Type B pancreatic cell (in vitro differentiated cells): ENCODE measurements around the gene FBXW5. TPM values are rescaled to one million over a fixed set of nuclear protein-coding genes. Genes with fewer than 3 reads are reported as not detected.

Experiments
- DNase-seq: peaks from one replicate; pipeline ENCODE4 v3.0.0; 2021; ENCODE audit warnings: mixed read lengths; ENCODE audit not compliant: unreplicated experiment; ENCODE audit errors: extremely low spot score
- H3K27ac Mint-ChIP-seq: 2 replicates; pipeline ENCODE4 v1.8.0; 2021; ENCODE audit warnings: mild to moderate bottlenecking, mixed read lengths
- H3K27me3 Mint-ChIP-seq: 2 replicates; pipeline ENCODE4 v1.8.0; 2021; ENCODE audit warnings: mixed read lengths
- H3K36me3 Mint-ChIP-seq: 2 replicates; pipeline ENCODE4 v1.8.0; 2021; ENCODE audit warnings: mixed read lengths
- H3K4me1 Mint-ChIP-seq: one replicate; pipeline ENCODE4 v1.8.0; 2021; ENCODE audit warnings: mixed read lengths; ENCODE audit not compliant: unreplicated experiment
- H3K4me3 Mint-ChIP-seq: 2 replicates; pipeline ENCODE4 v1.8.0; 2021; ENCODE audit warnings: mild to moderate bottlenecking, mixed read lengths
- H3K9me3 Mint-ChIP-seq: 2 replicates; pipeline ENCODE4 v1.8.0; 2021; ENCODE audit warnings: mixed read lengths
- total RNA-seq: library from RNA; stranded (reverse); gene quantifications from 2 replicates; pipeline ENCODE4 v1.2.1, GENCODE V29; 2021; ENCODE audit warnings: low replicate concordance
- TF ChIP-seq, protein P1 (sequence below): fragments of 200-600 bp; sonication (generic); conservative IDR thresholded peaks from 2 replicates; pipeline ENCODE4 v1.5.0; 2021; ENCODE audit warnings: antibody characterized with exemption, mild to moderate bottlenecking

FBXW5 gene
- total RNA-seq, 1 donor from 2014 or later = 82.8 TPM

DNA sequence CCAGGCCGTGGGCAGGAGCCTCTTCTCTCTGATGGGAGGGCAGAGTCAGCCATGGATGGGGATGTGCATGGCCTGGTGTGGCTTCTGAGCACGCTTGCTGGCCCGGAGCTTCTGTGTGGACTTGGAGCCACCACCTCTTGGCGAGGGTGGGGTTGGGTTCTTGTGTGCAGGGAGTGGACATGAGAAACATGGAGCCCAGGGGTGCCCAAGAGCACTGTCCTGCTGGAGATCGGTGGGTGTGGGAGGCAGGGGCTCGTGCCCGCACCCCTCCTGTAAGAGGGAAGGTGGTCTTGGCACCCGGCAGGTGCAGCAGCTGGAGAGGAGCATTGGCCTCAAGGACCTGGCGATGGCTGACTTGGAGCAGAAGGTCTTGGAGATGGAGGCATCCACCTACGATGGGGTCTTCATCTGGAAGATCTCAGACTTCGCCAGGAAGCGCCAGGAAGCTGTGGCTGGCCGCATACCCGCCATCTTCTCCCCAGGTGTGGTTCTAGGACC, 23.8 kb downstream of the FBXW5 start:
- DNase-seq = no peak
- H3K36me3 Mint-ChIP-seq = peaks cover 6% of the 10 kb centered on the region
- H3K27me3 Mint-ChIP-seq = no peaks in the 10 kb centered on the region
- TF ChIP-seq, protein P1, sequence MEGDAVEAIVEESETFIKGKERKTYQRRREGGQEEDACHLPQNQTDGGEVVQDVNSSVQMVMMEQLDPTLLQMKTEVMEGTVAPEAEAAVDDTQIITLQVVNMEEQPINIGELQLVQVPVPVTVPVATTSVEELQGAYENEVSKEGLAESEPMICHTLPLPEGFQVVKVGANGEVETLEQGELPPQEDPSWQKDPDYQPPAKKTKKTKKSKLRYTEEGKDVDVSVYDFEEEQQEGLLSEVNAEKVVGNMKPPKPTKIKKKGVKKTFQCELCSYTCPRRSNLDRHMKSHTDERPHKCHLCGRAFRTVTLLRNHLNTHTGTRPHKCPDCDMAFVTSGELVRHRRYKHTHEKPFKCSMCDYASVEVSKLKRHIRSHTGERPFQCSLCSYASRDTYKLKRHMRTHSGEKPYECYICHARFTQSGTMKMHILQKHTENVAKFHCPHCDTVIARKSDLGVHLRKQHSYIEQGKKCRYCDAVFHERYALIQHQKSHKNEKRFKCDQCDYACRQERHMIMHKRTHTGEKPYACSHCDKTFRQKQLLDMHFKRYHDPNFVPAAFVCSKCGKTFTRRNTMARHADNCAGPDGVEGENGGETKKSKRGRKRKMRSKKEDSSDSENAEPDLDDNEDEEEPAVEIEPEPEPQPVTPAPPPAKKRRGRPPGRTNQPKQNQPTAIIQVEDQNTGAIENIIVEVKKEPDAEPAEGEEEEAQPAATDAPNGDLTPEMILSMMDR = no peak
- no peak overlapping the region for H3K27ac Mint-ChIP-seq
- H3K4me1 Mint-ChIP-seq = no peaks in the 10 kb centered on the region
- no peak overlapping the region for H3K4me3 Mint-ChIP-seq
- H3K9me3 Mint-ChIP-seq = no peaks in the 10 kb centered on the region

DNA sequence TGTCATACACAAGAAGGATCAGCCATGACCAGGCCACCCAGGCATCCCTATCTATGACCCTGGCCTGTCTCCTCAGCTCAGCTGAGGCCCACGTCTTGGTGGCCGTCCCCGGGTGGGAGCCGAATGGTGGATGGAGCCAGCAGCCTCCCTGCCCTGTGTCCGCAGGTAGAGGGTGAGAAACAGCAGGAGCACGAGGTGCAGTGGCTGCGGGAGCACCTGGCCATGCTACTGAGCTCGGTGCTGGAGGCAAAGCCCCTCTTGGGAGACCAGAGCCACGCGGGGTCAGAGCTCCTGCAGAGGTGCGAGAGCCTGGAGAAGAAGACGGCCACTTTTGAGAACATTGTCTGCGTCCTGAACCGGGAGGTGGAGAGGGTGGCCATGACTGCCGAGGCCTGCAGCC, 24.5 kb downstream of the FBXW5 start:
- H3K27ac Mint-ChIP-seq = no peak overlapping the region
- H3K27me3 Mint-ChIP-seq = no peaks in the 10 kb centered on the region
- H3K36me3 Mint-ChIP-seq = peaks cover 6% of the 10 kb centered on the region

DNA sequence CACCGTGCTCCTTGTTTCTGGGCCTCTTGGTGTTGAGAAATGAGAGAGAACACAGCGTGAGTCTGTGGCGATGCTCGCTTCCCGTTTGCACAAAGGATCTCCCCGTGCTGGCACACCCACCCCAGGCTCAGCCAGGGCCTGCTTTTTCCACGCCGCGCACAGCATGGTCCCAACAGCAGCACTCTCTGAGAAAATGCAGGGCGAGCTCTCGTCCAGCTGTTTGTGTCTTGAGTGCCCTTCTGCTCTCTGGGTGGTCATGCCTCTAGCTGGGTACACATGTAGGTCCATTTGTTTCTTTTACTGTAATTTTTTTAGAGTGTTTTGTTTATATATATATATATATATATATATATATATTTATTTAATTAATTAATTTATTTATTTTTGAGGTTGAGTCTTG, 26.6 kb downstream of the FBXW5 start:
- TF ChIP-seq, protein P1 = no peak

More for the DNA sequence above, 24.5 kb downstream of the FBXW5 start:
- H3K4me1 Mint-ChIP-seq = no peaks in the 10 kb centered on the region
- H3K4me3 Mint-ChIP-seq = no peak overlapping the region
- TF ChIP-seq, protein P1 = no peak
- H3K9me3 Mint-ChIP-seq = no peaks in the 10 kb centered on the region
- no peak for DNase-seq

DNA sequence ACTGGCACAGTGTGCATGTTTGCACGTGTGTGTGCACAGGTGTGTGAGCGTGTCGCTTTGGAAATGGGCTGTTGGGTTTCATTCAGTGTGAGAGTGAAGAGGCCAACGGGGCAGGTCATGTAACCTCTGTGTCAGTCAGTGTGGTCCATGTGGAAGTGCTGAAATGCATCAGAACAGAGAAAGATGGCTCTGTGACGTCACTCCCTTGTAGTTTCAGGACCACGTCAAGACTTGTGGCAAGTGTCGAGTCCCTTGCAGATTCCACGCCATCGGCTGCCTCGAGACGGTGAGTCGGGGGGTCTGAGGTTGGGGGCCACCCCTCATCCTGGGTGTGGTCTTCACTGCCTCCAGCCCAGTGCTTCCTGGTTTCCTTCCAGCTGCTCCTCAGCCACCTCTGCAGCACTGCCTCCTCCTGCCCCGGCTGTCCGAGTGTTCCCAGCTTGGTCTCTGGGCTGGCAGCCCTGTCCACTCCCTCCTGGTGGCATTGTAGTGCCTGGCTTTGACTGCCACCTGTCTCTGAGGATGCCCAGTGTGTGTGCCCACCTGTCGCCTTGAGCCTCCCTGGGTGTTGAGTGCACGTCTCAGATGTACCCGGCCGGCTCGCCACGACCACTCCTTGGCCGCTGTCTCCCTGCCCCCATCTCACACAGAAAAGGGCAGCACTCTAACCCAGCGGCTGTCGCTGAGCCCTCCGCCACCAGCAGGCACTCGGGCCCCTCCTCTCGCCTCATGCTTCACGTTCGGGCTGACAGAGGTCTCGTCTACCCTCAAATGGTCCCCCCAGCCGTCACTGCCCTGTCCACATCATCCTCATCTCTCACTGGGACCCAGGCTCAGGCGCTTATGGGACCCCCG, 28.0 kb downstream of the FBXW5 start:
- H3K4me1 Mint-ChIP-seq = no peaks in the 10 kb centered on the region
- H3K36me3 Mint-ChIP-seq = peaks cover 9% of the 10 kb centered on the region
- no peak overlapping the region for H3K4me3 Mint-ChIP-seq
- H3K27ac Mint-ChIP-seq = no peak overlapping the region
- no peak for DNase-seq
- H3K27me3 Mint-ChIP-seq = no peaks in the 10 kb centered on the region
- TF ChIP-seq, protein P1 = no peak
- H3K9me3 Mint-ChIP-seq = no peaks in the 10 kb centered on the region

More for the DNA sequence above, 26.6 kb downstream of the FBXW5 start:
- Mint-ChIP-seq H3K4me3 (no peak overlapping the region), H3K27me3 (no peaks in the 10 kb centered on the region), H3K36me3 (peaks cover 9% of the 10 kb centered on the region), H3K4me1 (no peaks in the 10 kb centered on the region), H3K27ac (no peak overlapping the region), H3K9me3 (no peaks in the 10 kb centered on the region)
- no peak for DNase-seq

DNA sequence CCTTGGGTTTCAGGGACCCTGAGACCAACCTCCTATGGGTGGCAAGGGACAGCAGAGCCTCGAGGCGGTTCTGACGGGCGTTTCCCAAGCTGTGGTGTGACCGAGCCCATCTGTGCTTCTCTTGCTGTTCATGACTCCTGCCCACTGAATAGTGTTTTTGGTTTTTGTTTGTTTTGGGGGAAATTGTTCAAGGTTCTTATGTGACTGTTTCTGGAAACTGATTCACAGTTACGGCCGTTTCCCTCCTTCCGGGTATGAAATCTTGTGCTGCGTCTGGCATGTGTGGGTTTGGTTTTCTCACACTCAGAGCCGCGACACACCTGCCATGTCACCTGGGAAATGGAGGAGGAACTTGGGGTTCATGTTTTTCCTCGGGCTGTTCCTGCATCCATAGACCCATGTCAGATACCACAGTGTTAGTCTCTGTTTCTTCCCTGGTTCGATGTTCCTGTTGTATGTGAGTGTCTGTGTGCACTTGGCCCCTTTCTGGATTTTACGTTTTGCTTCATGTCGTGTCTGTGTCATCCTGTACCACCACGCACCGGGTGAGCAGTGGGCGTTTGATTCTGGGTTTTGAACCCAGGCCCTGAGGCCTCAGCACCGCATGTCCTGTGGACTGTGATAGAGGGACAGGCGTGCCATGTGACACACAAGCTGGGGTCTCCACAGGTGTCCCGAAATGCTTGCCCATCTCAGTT, 28.8 kb downstream of the FBXW5 start:
- Mint-ChIP-seq H3K27me3 (no peaks in the 10 kb centered on the region), H3K36me3 (peaks cover 9% of the 10 kb centered on the region), H3K4me3 (no peak overlapping the region), H3K4me1 (no peaks in the 10 kb centered on the region), H3K27ac (no peak overlapping the region), H3K9me3 (no peaks in the 10 kb centered on the region)
- TF ChIP-seq, protein P1 = no peak
- DNase-seq = no peak
